Activated T-helper 17 cell treated with anti-CD3 and anti-CD28 coated beads, Interleukin-2, amount 50 U/mL, for 72 hours (primary cell): ENCODE measurements around the gene RBPMS2. TPM values are rescaled to one million over a fixed set of nuclear protein-coding genes. Genes with fewer than 3 reads are reported as not detected.
"Not testable (repeated sequence)": the region's sequence is repeated elsewhere in the genome, so short reads cannot be mapped to it uniquely, and the experiment has no call there.

ENCODE experiments used
- ATAC-seq: fragments of 150-1000 bp; cut with Tn5 transposase; replicated peaks from 2 replicates; pipeline ENCODE4 v1.10.0; 2021; ENCODE audit warnings: mild to moderate bottlenecking, moderate library complexity
- H3K27ac Mint-ChIP-seq: one replicate; pipeline ENCODE4 v1.8.0; 2022; ENCODE audit warnings: mixed read lengths
- H3K27me3 Mint-ChIP-seq: one replicate; pipeline ENCODE4 v1.8.0; 2022; ENCODE audit warnings: mixed read lengths
- H3K36me3 Mint-ChIP-seq: one replicate; pipeline ENCODE4 v1.8.0; 2022; ENCODE audit warnings: low read depth, mild to moderate bottlenecking, mixed read lengths
- H3K4me1 Mint-ChIP-seq: one replicate; pipeline ENCODE4 v1.8.0; 2022; ENCODE audit warnings: mixed read lengths
- H3K4me3 Mint-ChIP-seq: one replicate; pipeline ENCODE4 v1.8.0; 2022; ENCODE audit warnings: mild to moderate bottlenecking, mixed read lengths
- H3K9me3 Mint-ChIP-seq: one replicate; pipeline ENCODE4 v1.8.0; 2022; ENCODE audit warnings: mixed read lengths
- total RNA-seq, 2 donors: library from RNA; stranded (reverse); gene quantifications; one replicate each; pipeline ENCODE4 v1.2.3, GENCODE V29; 2022

RBPMS2 gene
- total RNA-seq, 2 donors from 2014 or later = not detected

DNA sequence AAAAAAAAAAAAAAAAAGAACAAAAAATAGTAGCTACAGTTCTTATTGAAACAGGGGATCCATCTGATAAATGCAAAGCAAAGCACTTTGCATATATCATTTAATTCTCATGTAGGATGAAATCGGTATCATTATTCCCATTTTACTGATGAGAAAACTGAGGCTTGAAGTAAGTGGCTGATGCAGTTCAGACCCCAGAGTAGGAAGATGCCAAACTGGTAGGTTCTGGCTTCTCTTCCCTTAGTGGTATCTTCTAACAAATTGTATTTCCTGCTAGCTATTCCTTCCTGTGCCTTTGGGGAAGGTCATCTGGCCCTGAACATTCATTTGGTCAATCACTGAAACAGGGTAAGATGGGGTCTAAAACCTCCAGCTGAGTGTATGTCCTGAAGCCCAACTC lies 28.1 kb upstream of the RBPMS2 start:
- Mint-ChIP-seq H3K27me3 (no peaks in the 10 kb centered on the region), H3K4me3 (no peak overlapping the region), H3K27ac (no peak overlapping the region), H3K36me3 (no peaks in the 10 kb centered on the region), H3K9me3 (no peaks in the 10 kb centered on the region), H3K4me1 (no peaks in the 10 kb centered on the region)
- no peak for ATAC-seq

- H3K4me1 Mint-ChIP-seq = no peaks in the 10 kb centered on the region
- H3K27me3 Mint-ChIP-seq = no peaks in the 10 kb centered on the region
- ATAC-seq = no peak
- no peak overlapping the region for H3K4me3 Mint-ChIP-seq
- H3K9me3 Mint-ChIP-seq = no peaks in the 10 kb centered on the region
- H3K27ac Mint-ChIP-seq = no peak overlapping the region
- no peaks in the 10 kb centered on the region for H3K36me3 Mint-ChIP-seq
Measured at GRCh38 chr15:64800476-64800875, 25.1 kb upstream of the RBPMS2 start.

GRCh38 chr15:64798905-64799304 lies 23.5 kb upstream of the RBPMS2 start:
- not testable (repeated sequence) for H3K4me1 Mint-ChIP-seq, H3K27ac Mint-ChIP-seq

GRCh38 chr15:64795921-64796320 lies 20.5 kb upstream of the RBPMS2 start:
- H3K9me3 Mint-ChIP-seq, ATAC-seq, H3K36me3 Mint-ChIP-seq, H3K27me3 Mint-ChIP-seq, H3K4me3 Mint-ChIP-seq, H3K4me1 Mint-ChIP-seq, H3K27ac Mint-ChIP-seq: not testable (repeated sequence)

More at GRCh38 chr15:64798905-64799304, 23.5 kb upstream of the RBPMS2 start:
- not testable (repeated sequence) for H3K4me3 Mint-ChIP-seq, H3K27me3 Mint-ChIP-seq, H3K36me3 Mint-ChIP-seq, H3K9me3 Mint-ChIP-seq, ATAC-seq

GRCh38 chr15:64795299-64795698 lies 19.9 kb upstream of the RBPMS2 start:
- H3K27me3 Mint-ChIP-seq, H3K4me3 Mint-ChIP-seq, H3K36me3 Mint-ChIP-seq, H3K4me1 Mint-ChIP-seq, H3K9me3 Mint-ChIP-seq, H3K27ac Mint-ChIP-seq, ATAC-seq: not testable (repeated sequence)

- Mint-ChIP-seq H3K27ac (no peak overlapping the region), H3K4me1 (no peaks in the 10 kb centered on the region), H3K9me3 (no peaks in the 10 kb centered on the region), H3K4me3 (no peak overlapping the region), H3K27me3 (no peaks in the 10 kb centered on the region), H3K36me3 (no peaks in the 10 kb centered on the region)
- ATAC-seq = no peak
Measured at GRCh38 chr15:64792282-64792681, 16.9 kb upstream of the RBPMS2 start.

DNA sequence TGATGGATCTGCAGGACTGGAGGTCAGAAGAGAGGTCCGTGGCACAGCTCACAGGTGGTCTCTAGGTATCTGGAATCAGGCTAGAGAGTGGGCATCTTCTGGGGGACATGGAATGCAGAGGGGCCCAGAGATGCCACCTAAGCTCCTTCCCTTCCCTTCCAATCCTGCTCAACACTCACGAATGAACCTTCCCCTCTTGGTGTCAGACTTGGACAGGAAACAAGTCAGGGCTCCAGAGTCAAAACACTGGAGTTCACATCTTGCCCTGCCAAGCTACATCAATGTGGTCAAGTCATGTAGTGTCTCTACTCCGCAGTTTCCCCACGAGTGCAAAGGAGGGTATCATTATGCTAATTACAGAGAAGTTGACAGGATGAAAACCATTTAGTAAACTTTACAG lies 16.0 kb upstream of the RBPMS2 start:
- no peak overlapping the region for H3K4me3 Mint-ChIP-seq
- no peaks in the 10 kb centered on the region for H3K27me3 Mint-ChIP-seq
- H3K27ac Mint-ChIP-seq = peak overlapping the region; percentile 54
- H3K4me1 Mint-ChIP-seq = no peaks in the 10 kb centered on the region
- H3K9me3 Mint-ChIP-seq = no peaks in the 10 kb centered on the region
- no peak for ATAC-seq
- H3K36me3 Mint-ChIP-seq = no peaks in the 10 kb centered on the region

DNA sequence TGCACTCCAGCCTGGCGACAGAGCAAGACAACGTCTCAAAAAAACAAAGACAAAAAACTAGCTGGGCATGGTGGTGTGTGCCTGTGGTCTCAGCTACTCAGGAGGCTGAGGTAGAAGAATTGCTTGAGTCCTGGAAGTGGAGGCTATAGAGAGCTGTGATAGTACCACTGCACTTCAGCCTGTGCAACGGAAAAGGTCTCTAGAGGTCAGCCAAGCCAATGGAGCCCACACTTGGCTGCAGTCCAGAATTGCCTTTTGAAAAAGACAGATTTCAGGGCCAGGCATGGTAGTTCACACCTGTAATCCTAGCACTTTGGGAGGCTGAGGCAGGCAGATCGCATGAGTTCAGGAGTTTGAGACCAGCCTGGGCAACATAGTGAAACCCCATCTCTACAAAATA lies 8.4 kb upstream of the RBPMS2 start:
- Mint-ChIP-seq H3K27me3 (peaks cover 7% of the 10 kb centered on the region), H3K9me3 (no peaks in the 10 kb centered on the region), H3K36me3 (no peaks in the 10 kb centered on the region), H3K27ac (no peak overlapping the region), H3K4me1 (no peaks in the 10 kb centered on the region), H3K4me3 (no peak overlapping the region)
- ATAC-seq = no peak

DNA sequence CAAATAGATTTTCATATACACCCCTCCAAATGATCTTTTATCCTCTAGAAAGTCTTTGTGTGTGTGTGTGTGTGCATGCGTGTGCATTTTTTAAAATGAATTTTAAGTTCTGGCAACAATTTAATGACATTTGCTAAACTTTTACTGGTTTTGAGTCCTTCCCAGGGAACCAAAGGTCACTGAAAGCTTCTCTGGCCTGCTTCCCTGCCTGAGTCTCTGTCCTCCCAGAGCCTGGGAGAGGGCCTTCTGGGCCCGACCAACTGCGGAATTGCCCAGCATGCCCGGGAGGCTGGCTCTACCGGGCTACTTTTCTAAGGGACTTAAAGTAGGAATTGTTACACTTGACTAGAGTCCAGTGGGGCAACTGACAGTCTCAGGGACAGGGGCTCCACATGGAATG lies 7.4 kb upstream of the RBPMS2 start:
- no peaks in the 10 kb centered on the region for H3K36me3 Mint-ChIP-seq
- peaks cover 7% of the 10 kb centered on the region for H3K27me3 Mint-ChIP-seq
- no peak overlapping the region for H3K27ac Mint-ChIP-seq
- no peak overlapping the region for H3K4me3 Mint-ChIP-seq
- no peaks in the 10 kb centered on the region for H3K4me1 Mint-ChIP-seq
- no peaks in the 10 kb centered on the region for H3K9me3 Mint-ChIP-seq
- no peak for ATAC-seq

GRCh38 chr15:64781299-64781698 lies 5.9 kb upstream of the RBPMS2 start:
- no peaks in the 10 kb centered on the region for H3K9me3 Mint-ChIP-seq
- H3K27ac Mint-ChIP-seq = no peak overlapping the region
- ATAC-seq = no peak
- no peaks in the 10 kb centered on the region for H3K36me3 Mint-ChIP-seq
- H3K4me1 Mint-ChIP-seq = no peaks in the 10 kb centered on the region
- no peak overlapping the region for H3K4me3 Mint-ChIP-seq
- peaks cover 17% of the 10 kb centered on the region for H3K27me3 Mint-ChIP-seq

GRCh38 chr15:64780600-64781156 lies 5.3 kb upstream of the RBPMS2 start:
- Mint-ChIP-seq H3K27me3 (peaks cover 17% of the 10 kb centered on the region), H3K36me3 (no peaks in the 10 kb centered on the region), H3K4me1 (no peaks in the 10 kb centered on the region), H3K27ac (no peak overlapping the region), H3K9me3 (no peaks in the 10 kb centered on the region), H3K4me3 (no peak overlapping the region)
- no peak for ATAC-seq

GRCh38 chr15:64779630-64780029 lies 4.2 kb upstream of the RBPMS2 start:
- no peaks in the 10 kb centered on the region for H3K36me3 Mint-ChIP-seq
- no peaks in the 10 kb centered on the region for H3K4me1 Mint-ChIP-seq
- H3K27ac Mint-ChIP-seq = no peak overlapping the region
- H3K4me3 Mint-ChIP-seq = no peak overlapping the region
- no peaks in the 10 kb centered on the region for H3K9me3 Mint-ChIP-seq
- H3K27me3 Mint-ChIP-seq = peaks cover 17% of the 10 kb centered on the region
- ATAC-seq = no peak

- H3K9me3 Mint-ChIP-seq = no peaks in the 10 kb centered on the region
- no peaks in the 10 kb centered on the region for H3K36me3 Mint-ChIP-seq
- H3K4me1 Mint-ChIP-seq = no peaks in the 10 kb centered on the region
- H3K27ac Mint-ChIP-seq = no peak overlapping the region
- no peak for ATAC-seq
- peaks cover 21% of the 10 kb centered on the region for H3K27me3 Mint-ChIP-seq
- H3K4me3 Mint-ChIP-seq = no peak overlapping the region
Measured at GRCh38 chr15:64779024-64779423, 3.6 kb upstream of the RBPMS2 start.

DNA sequence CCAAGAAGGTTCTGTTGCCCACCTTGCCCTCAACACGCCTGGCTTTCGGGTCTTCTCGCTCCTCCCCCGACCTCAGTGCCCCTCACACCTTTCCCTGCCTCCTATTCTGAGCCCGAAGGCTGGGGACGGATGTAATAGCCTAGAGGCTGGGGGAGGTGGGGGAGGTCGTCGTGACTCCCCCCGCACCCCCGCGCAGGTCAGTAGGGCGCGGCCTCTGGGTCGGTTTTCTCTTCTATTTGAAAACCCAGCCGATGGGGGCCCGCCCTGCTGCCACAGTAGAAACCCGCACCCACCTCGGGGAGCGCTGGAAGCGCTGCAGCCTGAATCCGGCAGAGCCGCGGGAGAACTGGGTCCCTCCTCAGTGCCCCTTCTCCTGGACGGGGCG lies 1.0 kb upstream of the RBPMS2 start:
- peaks cover 38% of the 10 kb centered on the region for H3K27me3 Mint-ChIP-seq
- H3K4me1 Mint-ChIP-seq = no peaks in the 10 kb centered on the region
- no peaks in the 10 kb centered on the region for H3K36me3 Mint-ChIP-seq
- H3K27ac Mint-ChIP-seq = no peak overlapping the region
- no peaks in the 10 kb centered on the region for H3K9me3 Mint-ChIP-seq
- ATAC-seq = no peak
- H3K4me3 Mint-ChIP-seq = peak overlapping the region; percentile 69

- ATAC-seq = no peak
Measured at GRCh38 chr15:64774629-64775493, 528 bp downstream of the RBPMS2 start.

More at GRCh38 chr15:64774629-64775493, 528 bp downstream of the RBPMS2 start:
- H3K27ac Mint-ChIP-seq = no peak overlapping the region
- no peaks in the 10 kb centered on the region for H3K4me1 Mint-ChIP-seq
- peaks cover 39% of the 10 kb centered on the region for H3K27me3 Mint-ChIP-seq
- H3K4me3 Mint-ChIP-seq = peak overlapping the region; percentile 34
- no peaks in the 10 kb centered on the region for H3K9me3 Mint-ChIP-seq
- H3K36me3 Mint-ChIP-seq = no peaks in the 10 kb centered on the region
